GM23338 (cell line): ENCODE results near the gene ST6GALNAC3. TPM values are rescaled to one million over a fixed set of nuclear protein-coding genes. Genes with fewer than 3 reads are reported as not detected.

Experiments used
- ATAC-seq: fragments of 200-7000 bp; cut with Tn5 transposase; 3 replicates; pipeline ENCODE4 v1.9.1; 2020
- DNase-seq: peaks from one replicate; pipeline ENCODE4 v3.0.0-alpha.2; 2015; ENCODE audit warnings: low spot score
- H2AFZ ChIP-seq: fragments of 200-600 bp; sonication (generic); 2 replicates; pipeline ENCODE4 v1.8.0; 2016; ENCODE audit warnings: antibody characterized with exemption, mild to moderate bottlenecking, moderate library complexity
- H3F3A ChIP-seq: fragments of 200-600 bp; sonication (generic); replicated peaks from 2 replicates; pipeline ENCODE4 v1.8.0; 2017; ENCODE audit warnings: antibody characterized with exemption, mixed run types, low read depth
- H3K27ac ChIP-seq: fragments of 200-600 bp; sonication (generic); 2 replicates; pipeline ENCODE4 v1.6.1; 2016; ENCODE audit warnings: low read depth
- H3K27me3 ChIP-seq: fragments of 200-600 bp; sonication (generic); 2 replicates; pipeline ENCODE4 v1.8.0; 2016; ENCODE audit warnings: mild to moderate bottlenecking, mixed run types, moderate library complexity; ENCODE audit not compliant: insufficient read depth
- H3K36me3 ChIP-seq: fragments of 200-600 bp; sonication (generic); 2 replicates; pipeline ENCODE4 v1.8.0; 2016; ENCODE audit warnings: mild to moderate bottlenecking; ENCODE audit not compliant: insufficient read depth
- H3K4me1 ChIP-seq: fragments of 200-600 bp; sonication (generic); 2 replicates; pipeline ENCODE4 v1.8.0; 2016; ENCODE audit warnings: mild to moderate bottlenecking, moderate library complexity; ENCODE audit not compliant: insufficient read depth
- H3K4me2 ChIP-seq: fragments of 200-600 bp; sonication (generic); 2 replicates; pipeline ENCODE4 v1.7.1; 2017; ENCODE audit warnings: mixed run types
- H3K4me3 ChIP-seq: fragments of 200-600 bp; sonication (generic); 2 replicates; pipeline ENCODE4 v1.6.1; 2016; ENCODE audit warnings: mixed run types
- H3K79me2 ChIP-seq: fragments of 200-600 bp; sonication (generic); replicated peaks from 2 replicates; pipeline ENCODE4 v1.8.0; 2017; ENCODE audit warnings: mild to moderate bottlenecking; ENCODE audit not compliant: insufficient read depth
- H3K9me2 ChIP-seq: fragments of 200-600 bp; sonication (generic); 2 replicates; pipeline ENCODE4 v1.8.0; 2017; ENCODE audit not compliant: insufficient read depth
- H4K20me1 ChIP-seq: fragments of 200-600 bp; sonication (generic); replicated peaks from 2 replicates; pipeline ENCODE4 v1.8.0; 2017; ENCODE audit warnings: mild to moderate bottlenecking; ENCODE audit not compliant: insufficient read depth
- H3K27ac Mint-ChIP-seq: 2 replicates; pipeline ENCODE4 v1.8.0; 2020; ENCODE audit warnings: inconsistent platforms, mild to moderate bottlenecking, moderate library complexity, mixed read lengths
- H3K27me3 Mint-ChIP-seq: 3 replicates; pipeline ENCODE4 v1.8.0; 2022; ENCODE audit warnings: low read depth, mild to moderate bottlenecking, moderate library complexity, mixed read lengths, inconsistent platforms; ENCODE audit not compliant: insufficient read depth, poor library complexity
- H3K36me3 Mint-ChIP-seq: 3 replicates; pipeline ENCODE4 v1.8.0; 2021; ENCODE audit warnings: low read depth, mild to moderate bottlenecking, inconsistent platforms, moderate library complexity, mixed read lengths
- H3K4me1 Mint-ChIP-seq: 3 replicates; pipeline ENCODE4 v1.8.0; 2020; ENCODE audit warnings: mild to moderate bottlenecking, inconsistent platforms, mixed read lengths
- H3K4me3 Mint-ChIP-seq: 3 replicates; pipeline ENCODE4 v1.8.0; 2021; ENCODE audit warnings: moderate library complexity, mild to moderate bottlenecking, inconsistent platforms, mixed read lengths
- H3K9me3 Mint-ChIP-seq: 3 replicates; pipeline ENCODE4 v1.8.0; 2020; ENCODE audit warnings: moderate library complexity, mild to moderate bottlenecking, inconsistent platforms, mixed read lengths
- CREB1 ChIP-seq: fragments of 250-450 bp; sonication (Bioruptor Pico); IDR thresholded peaks from 2 replicates; pipeline ENCODE4 v1.5.0; 2020; ENCODE audit warnings: low read depth, mild to moderate bottlenecking, moderate library complexity
- ETS1 ChIP-seq: IDR thresholded peaks from 2 replicates; pipeline ENCODE4 v1.6.1; 2016; ENCODE audit warnings: antibody characterized with exemption
- EZH2 ChIP-seq: fragments of 200-600 bp; sonication (generic); IDR thresholded peaks from one replicate; pipeline ENCODE4 v1.8.0; 2017; ENCODE audit warnings: antibody characterized with exemption, mild to moderate bottlenecking, low read depth; ENCODE audit not compliant: unreplicated experiment
- EZH2phosphoT487 ChIP-seq: fragments of 200-600 bp; sonication (generic); IDR thresholded peaks from one replicate; pipeline ENCODE4 v1.8.1; 2018; ENCODE audit warnings: antibody characterized with exemption; ENCODE audit not compliant: unreplicated experiment
- NANOG ChIP-seq: IDR thresholded peaks from 2 replicates; pipeline ENCODE4 v1.6.1; 2016; ENCODE audit warnings: antibody characterized with exemption, borderline replicate concordance
- POLR2AphosphoS5 ChIP-seq: IDR thresholded peaks from 2 replicates; pipeline ENCODE4 v1.6.1; 2016; ENCODE audit warnings: antibody characterized with exemption, low read depth
- ZNF114 ChIP-seq: fragments of 250-450 bp; sonication (Bioruptor Pico); IDR thresholded peaks from 2 replicates; pipeline ENCODE4 v1.5.0; 2020; ENCODE audit warnings: mild to moderate bottlenecking, moderate library complexity
- ZNF331 ChIP-seq: fragments of 250-450 bp; sonication (Bioruptor Pico); IDR thresholded peaks from 2 replicates; pipeline ENCODE4 v1.5.0; 2020; ENCODE audit warnings: low read depth, mild to moderate bottlenecking, moderate library complexity
- polyA plus RNA-seq: library from polyadenylated mRNA; unstranded; fragments of >200 nt; fragmentation: Nextera tagmentation; extraction: Ambion mirVana; gene quantifications from 2 replicates; pipeline ENCODE4 v1.2.1, GENCODE V29; 2016
- total RNA-seq: library from RNA; depleted of rRNA; stranded (reverse); fragments of >200 nt; shearing (Covaris generic); gene quantifications from 2 replicates; pipeline ENCODE4 v1.2.3, GENCODE V29; 2014
- TF ChIP-seq, protein P1 (sequence below): fragments of 250-450 bp; sonication (Bioruptor Pico); IDR thresholded peaks from 2 replicates; pipeline ENCODE4 v1.5.0; 2020; ENCODE audit warnings: mild to moderate bottlenecking, moderate library complexity

Gene ST6GALNAC3
- total and polyA plus RNA-seq, 2 experiments from 2014 or later = 4.7 to 11.6 TPM

GRCh38 chr1:76593141-76593540 lies 518.6 kb downstream of the ST6GALNAC3 start (continued):
- TF ChIP-seq ETS1 = no peak
- no peak for TF ChIP-seq EZH2
- no peak for TF ChIP-seq CREB1 (CRISPR knock-in tag)
- no peak for TF ChIP-seq ZNF331 (CRISPR knock-in tag)
- TF ChIP-seq POLR2AphosphoS5 = no peak
- TF ChIP-seq NANOG = no peak
- TF ChIP-seq, protein P1, sequence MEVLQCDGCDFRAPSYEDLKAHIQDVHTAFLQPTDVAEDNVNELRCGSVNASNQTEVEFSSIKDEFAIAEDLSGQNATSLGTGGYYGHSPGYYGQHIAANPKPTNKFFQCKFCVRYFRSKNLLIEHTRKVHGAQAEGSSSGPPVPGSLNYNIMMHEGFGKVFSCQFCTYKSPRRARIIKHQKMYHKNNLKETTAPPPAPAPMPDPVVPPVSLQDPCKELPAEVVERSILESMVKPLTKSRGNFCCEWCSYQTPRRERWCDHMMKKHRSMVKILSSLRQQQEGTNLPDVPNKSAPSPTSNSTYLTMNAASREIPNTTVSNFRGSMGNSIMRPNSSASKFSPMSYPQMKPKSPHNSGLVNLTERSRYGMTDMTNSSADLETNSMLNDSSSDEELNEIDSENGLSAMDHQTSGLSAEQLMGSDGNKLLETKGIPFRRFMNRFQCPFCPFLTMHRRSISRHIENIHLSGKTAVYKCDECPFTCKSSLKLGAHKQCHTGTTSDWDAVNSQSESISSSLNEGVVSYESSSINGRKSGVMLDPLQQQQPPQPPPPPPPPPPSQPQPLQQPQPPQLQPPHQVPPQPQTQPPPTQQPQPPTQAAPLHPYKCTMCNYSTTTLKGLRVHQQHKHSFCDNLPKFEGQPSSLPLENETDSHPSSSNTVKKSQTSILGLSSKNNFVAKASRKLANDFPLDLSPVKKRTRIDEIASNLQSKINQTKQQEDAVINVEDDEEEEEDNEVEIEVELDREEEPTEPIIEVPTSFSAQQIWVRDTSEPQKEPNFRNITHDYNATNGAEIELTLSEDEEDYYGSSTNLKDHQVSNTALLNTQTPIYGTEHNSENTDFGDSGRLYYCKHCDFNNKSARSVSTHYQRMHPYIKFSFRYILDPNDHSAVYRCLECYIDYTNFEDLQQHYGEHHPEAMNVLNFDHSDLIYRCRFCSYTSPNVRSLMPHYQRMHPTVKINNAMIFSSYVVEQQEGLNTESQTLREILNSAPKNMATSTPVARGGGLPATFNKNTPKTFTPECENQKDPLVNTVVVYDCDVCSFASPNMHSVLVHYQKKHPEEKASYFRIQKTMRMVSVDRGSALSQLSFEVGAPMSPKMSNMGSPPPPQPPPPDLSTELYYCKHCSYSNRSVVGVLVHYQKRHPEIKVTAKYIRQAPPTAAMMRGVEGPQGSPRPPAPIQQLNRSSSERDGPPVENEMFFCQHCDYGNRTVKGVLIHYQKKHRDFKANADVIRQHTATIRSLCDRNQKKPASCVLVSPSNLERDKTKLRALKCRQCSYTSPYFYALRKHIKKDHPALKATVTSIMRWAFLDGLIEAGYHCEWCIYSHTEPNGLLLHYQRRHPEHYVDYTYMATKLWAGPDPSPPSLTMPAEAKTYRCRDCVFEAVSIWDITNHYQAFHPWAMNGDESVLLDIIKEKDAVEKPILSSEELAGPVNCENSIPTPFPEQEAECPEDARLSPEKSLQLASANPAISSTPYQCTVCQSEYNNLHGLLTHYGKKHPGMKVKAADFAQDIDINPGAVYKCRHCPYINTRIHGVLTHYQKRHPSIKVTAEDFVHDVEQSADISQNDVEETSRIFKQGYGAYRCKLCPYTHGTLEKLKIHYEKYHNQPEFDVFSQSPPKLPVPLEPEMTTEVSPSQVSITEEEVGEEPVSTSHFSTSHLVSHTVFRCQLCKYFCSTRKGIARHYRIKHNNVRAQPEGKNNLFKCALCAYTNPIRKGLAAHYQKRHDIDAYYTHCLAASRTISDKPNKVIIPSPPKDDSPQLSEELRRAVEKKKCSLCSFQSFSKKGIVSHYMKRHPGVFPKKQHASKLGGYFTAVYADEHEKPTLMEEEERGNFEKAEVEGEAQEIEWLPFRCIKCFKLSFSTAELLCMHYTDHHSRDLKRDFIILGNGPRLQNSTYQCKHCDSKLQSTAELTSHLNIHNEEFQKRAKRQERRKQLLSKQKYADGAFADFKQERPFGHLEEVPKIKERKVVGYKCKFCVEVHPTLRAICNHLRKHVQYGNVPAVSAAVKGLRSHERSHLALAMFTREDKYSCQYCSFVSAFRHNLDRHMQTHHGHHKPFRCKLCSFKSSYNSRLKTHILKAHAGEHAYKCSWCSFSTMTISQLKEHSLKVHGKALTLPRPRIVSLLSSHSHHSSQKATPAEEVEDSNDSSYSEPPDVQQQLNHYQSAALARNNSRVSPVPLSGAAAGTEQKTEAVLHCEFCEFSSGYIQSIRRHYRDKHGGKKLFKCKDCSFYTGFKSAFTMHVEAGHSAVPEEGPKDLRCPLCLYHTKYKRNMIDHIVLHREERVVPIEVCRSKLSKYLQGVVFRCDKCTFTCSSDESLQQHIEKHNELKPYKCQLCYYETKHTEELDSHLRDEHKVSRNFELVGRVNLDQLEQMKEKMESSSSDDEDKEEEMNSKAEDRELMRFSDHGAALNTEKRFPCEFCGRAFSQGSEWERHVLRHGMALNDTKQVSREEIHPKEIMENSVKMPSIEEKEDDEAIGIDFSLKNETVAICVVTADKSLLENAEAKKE (CRISPR knock-in tag) = no peak

DNA sequence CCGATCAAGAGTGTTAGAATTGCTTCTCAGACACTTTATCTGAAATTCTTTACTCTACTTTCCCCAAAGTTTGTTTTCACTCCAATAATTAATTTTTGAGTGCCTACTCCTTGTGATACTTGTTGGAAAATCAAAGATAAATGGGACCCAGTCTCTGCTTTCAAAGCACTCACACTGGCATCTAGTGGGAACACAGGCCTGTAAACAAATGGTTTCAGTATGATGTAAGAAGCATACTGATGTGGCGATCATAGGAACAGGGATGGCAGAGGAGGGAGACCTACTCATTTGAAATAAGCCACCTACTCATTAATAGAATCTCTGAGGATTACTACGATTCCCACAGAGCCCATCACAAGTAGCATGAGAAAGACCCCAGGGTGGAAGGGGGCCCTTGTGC lies 519.1 kb downstream of the ST6GALNAC3 start:
- Histone ChIP-seq H3K4me1 (no peaks in the 10 kb centered on the region), H3K4me3 (no peak overlapping the region), H3K9me2 (peaks cover 3% of the 10 kb centered on the region; the same call in 1 of the 2 replicates), H3K36me3 (peaks cover 4% of the 10 kb centered on the region; the same call in 1 of the 2 replicates), H3K4me2 (no peak overlapping the region), H3K27ac (no peak overlapping the region), H2AFZ (no peak overlapping the region), H3K27me3 (no peaks in the 10 kb centered on the region), H4K20me1 (no peaks in the 10 kb centered on the region), H3F3A (no peaks in the 10 kb centered on the region), H3K79me2 (no peaks in the 10 kb centered on the region)
- H3K9me3 Mint-ChIP-seq = peaks cover 11% of the 10 kb centered on the region
- H3K4me1 Mint-ChIP-seq = no peaks in the 10 kb centered on the region; the same call in 2 of the 3 replicates
- H3K27me3 Mint-ChIP-seq = no peaks in the 10 kb centered on the region
- DNase-seq (no peak), ATAC-seq (no peak)
- no peak overlapping the region for H3K4me3 Mint-ChIP-seq
- H3K36me3 Mint-ChIP-seq = peaks cover 14% of the 10 kb centered on the region
- no peak overlapping the region for H3K27ac Mint-ChIP-seq
- TF ChIP-seq ZNF114 (CRISPR knock-in tag) (no peak), EZH2phosphoT487 (no peak), EZH2 (no peak)
- TF ChIP-seq, protein P1 (CRISPR knock-in tag) = no peak
